SU-DHL-6 (cell line): ENCODE results near the gene CELF5.

Experiments used
- CTCF ChIP-seq: fragments of 200-600 bp; sonication (generic); IDR thresholded peaks from one replicate; pipeline ENCODE4 v1.5.1; 2017; ENCODE audit warnings: antibody characterized with exemption, mild to moderate bottlenecking, low read length, moderate library complexity; ENCODE audit not compliant: insufficient read depth, poor library complexity, severe bottlenecking
- EZH2phosphoT487 ChIP-seq: fragments of 200-600 bp; sonication (generic), shearing (Covaris generic); conservative IDR thresholded peaks from 2 replicates; pipeline ENCODE4 v1.6.1; 2018; ENCODE audit warnings: mild to moderate bottlenecking, antibody characterized with exemption, low read length, moderate library complexity, mixed read lengths

GRCh38 chr19:3203805-3204645 is 20.4 kb upstream of the CELF5 start:
- TF ChIP-seq EZH2phosphoT487 (no peak), CTCF (no peak)
